K562 (cell line): ENCODE data around the gene ZNF335. TPM values are rescaled to one million over a fixed set of nuclear protein-coding genes. Genes with fewer than 3 reads are reported as not detected.
A peak's percentile ranks its signal among the peaks of the same experiment; 100 is the strongest.

Experiments
- ATAC-seq: fragments of 200-7000 bp; cut with Tn5 transposase; 3 replicates; pipeline ENCODE4 v1.9.1; 2020; ENCODE audit warnings: moderate library complexity
- BruUV-seq: library from RNA; stranded (reverse); fragments of 400-500 nt; replicated peaks from 2 replicates; lab custom pipeline; 2021; lab: Mats Ljungman, UMichigan
- CTCF ChIA-PET: fragments of 300-600 bp; formaldehyde crosslinking; extraction: SDS; loops from one replicate; lab custom pipeline; 2021; ENCODE audit warnings: low intra/inter-chr PET ratio; lab: Yijun Ruan, JAX
- POLR2A ChIA-PET: fragments of 300-600, 350-650 bp; sonication (Branson Sonifier 250); formaldehyde crosslinking; extraction: SDS; loops from one replicate; lab custom pipeline; 2021; ENCODE audit warnings: antibody characterized with exemption, inconsistent platforms; lab: Yijun Ruan, JAX
- DNase-seq, 4 experiments: peaks; one replicate each; pipeline versions ENCODE4 v3.0.0 to v3.0.0-alpha.2; 2011 to 2018; ENCODE audit warnings: low spot score in 3 of 4, mixed read lengths in 3 of 4; ENCODE audit errors: extremely low read depth in 1 of 4
- FAIRE-seq: peaks from 2 replicates; lab custom pipeline; 2011; peaks lifted over from hg19 to GRCh38; lab: Jason Lieb, UNC
- H2AFZ ChIP-seq: 2 replicates; pipeline ENCODE4 v1.6.0; 2011; ENCODE audit warnings: low read depth, low read length, control low read depth, inconsistent platforms
- H3K27ac ChIP-seq: fragments of 200-600 bp; 3 replicates; pipeline ENCODE4 v1.8.0; 2011; ENCODE audit warnings: low read depth, mild to moderate bottlenecking, control low read depth, inconsistent platforms, low read length, moderate library complexity, mixed read lengths; ENCODE audit errors: extremely low read depth
- H3K27me3 ChIP-seq, 2 experiments: fragments of 300-600 bp in 1 of 2; 2 replicates in 1 of 2; 3 replicates in 1 of 2; pipeline versions ENCODE4 v1.6.0 to v1.8.0; 2011; ENCODE audit warnings: inconsistent platforms in 2 of 2, low read length in 2 of 2, mild to moderate bottlenecking in 1 of 2, mixed read lengths in 1 of 2, moderate library complexity in 1 of 2; ENCODE audit not compliant: control insufficient read depth in 2 of 2, insufficient read depth in 2 of 2
- H3K36me3 ChIP-seq: fragments of 300-600 bp; 3 replicates; pipeline ENCODE4 v1.8.0; 2011; ENCODE audit warnings: mild to moderate bottlenecking, low read length, inconsistent platforms; ENCODE audit not compliant: control insufficient read depth, insufficient read depth
- H3K4me1 ChIP-seq, 2 experiments: fragments of 200-600 bp in 1 of 2; replicated peaks in 1 of 2; 2 replicates in 1 of 2; 3 replicates in 1 of 2; pipeline versions ENCODE4 v1.5.1 to v1.8.0; 2011; ENCODE audit warnings: inconsistent platforms in 2 of 2, low read length in 2 of 2, mild to moderate bottlenecking in 1 of 2, mixed read lengths in 1 of 2, moderate library complexity in 1 of 2; ENCODE audit not compliant: control insufficient read depth in 2 of 2, insufficient read depth in 2 of 2
- H3K4me2 ChIP-seq: 2 replicates; pipeline ENCODE4 v1.6.1; 2011; ENCODE audit warnings: low read length, control low read depth, inconsistent platforms, mixed read lengths; ENCODE audit not compliant: insufficient read depth
- H3K4me3 ChIP-seq: fragments of 200-600 bp; sonication (generic), shearing (Covaris generic); 2 replicates; pipeline ENCODE4 v1.5.1; 2016; ENCODE audit warnings: control low read depth, inconsistent platforms
- H3K79me2 ChIP-seq: fragments of 200-600 bp; 3 replicates; pipeline ENCODE4 v1.8.0; 2011; ENCODE audit warnings: low read length, inconsistent platforms; ENCODE audit not compliant: control insufficient read depth, insufficient read depth
- H3K9ac ChIP-seq, 2 experiments: 2 replicates each; pipeline versions ENCODE4 v1.6.0 to v1.6.1; 2011; ENCODE audit warnings: low read depth in 2 of 2, low read length in 2 of 2, control low read depth in 1 of 2, inconsistent platforms in 1 of 2, mild to moderate bottlenecking in 1 of 2, mixed read lengths in 1 of 2; ENCODE audit not compliant: insufficient read depth in 1 of 2
- H3K9me1 ChIP-seq: one replicate; pipeline ENCODE4 v1.6.0; 2011; ENCODE audit warnings: inconsistent platforms, mild to moderate bottlenecking, low read length, moderate library complexity; ENCODE audit not compliant: control insufficient read depth, insufficient read depth
- H3K9me3 ChIP-seq: replicated peaks from 2 replicates; pipeline ENCODE4 v1.5.1; 2011; ENCODE audit warnings: low read depth, low read length, inconsistent platforms; ENCODE audit not compliant: control insufficient read depth, insufficient read depth
- H4K20me1 ChIP-seq: replicated peaks from 2 replicates; pipeline ENCODE4 v1.6.1; 2011; ENCODE audit warnings: low read length, inconsistent platforms, mixed read lengths; ENCODE audit not compliant: control insufficient read depth, insufficient read depth
- ADNP ChIP-seq: fragments of 200-800 bp; sonication (Bioruptor generic); IDR thresholded peaks from 2 replicates; pipeline ENCODE4 v1.6.1; 2016; ENCODE audit warnings: missing genetic modification characterization, missing compliant biosample characterization
- ARID2 ChIP-seq: fragments of 450-650 bp; IDR thresholded peaks from 2 replicates; pipeline ENCODE4 v1.6.1; 2017; ENCODE audit warnings: antibody characterized with exemption, mild to moderate bottlenecking
- CC2D1A ChIP-seq: fragments of 450-650 bp; IDR thresholded peaks from 2 replicates; pipeline ENCODE4 v1.6.1; 2017; ENCODE audit warnings: mild to moderate bottlenecking
- CTCF ChIP-seq, 3 experiments: IDR thresholded peaks in 2 of 3; conservative IDR thresholded peaks in 1 of 3; 2 replicates each; pipeline ENCODE4 v1.5.1; 2011 to 2012; ENCODE audit warnings: low read length in 3 of 3, mild to moderate bottlenecking in 3 of 3, control low read depth in 2 of 3, improper control_type of control experiment in 1 of 3, inconsistent platforms in 1 of 3, low read depth in 1 of 3, mixed read lengths in 1 of 3, moderate library complexity in 1 of 3; ENCODE audit not compliant: insufficient read depth in 2 of 3
- GTF3C2 ChIP-seq: IDR thresholded peaks from 3 replicates; pipeline ENCODE4 v1.6.1; 2011; ENCODE audit warnings: borderline replicate concordance, mild to moderate bottlenecking, moderate library complexity; ENCODE audit not compliant: insufficient read length; ENCODE audit errors: extremely low read depth
- L3MBTL2 ChIP-seq: fragments of 450-650 bp; IDR thresholded peaks from 2 replicates; pipeline ENCODE4 v1.6.1; 2016; ENCODE audit warnings: mild to moderate bottlenecking, moderate library complexity
- MAFG ChIP-seq: fragments of 450-650 bp; conservative IDR thresholded peaks from 2 replicates; pipeline ENCODE4 v1.6.1; 2016; ENCODE audit warnings: missing genetic modification characterization, missing compliant biosample characterization
- PKNOX1 ChIP-seq: fragments of 450-650 bp; IDR thresholded peaks from 2 replicates; pipeline ENCODE4 v1.6.1; 2016
- SIX5 ChIP-seq, 2 experiments: IDR thresholded peaks; 2 replicates each; pipeline ENCODE4 v1.6.1; 2011; ENCODE audit warnings: low read length in 2 of 2, borderline replicate concordance in 1 of 2, low read depth in 1 of 2, mild to moderate bottlenecking in 1 of 2, moderate library complexity in 1 of 2; ENCODE audit not compliant: insufficient read depth in 1 of 2
- SMC3 ChIP-seq: conservative IDR thresholded peaks from 2 replicates; pipeline ENCODE4 v1.6.1; 2011; ENCODE audit warnings: low read depth, low read length, improper control_type of control experiment; ENCODE audit not compliant: insufficient read depth
- ZHX1 ChIP-seq: fragments of 150-350 bp; conservative IDR thresholded peaks from 2 replicates; pipeline ENCODE4 v1.6.1; 2014; ENCODE audit warnings: low read length
- ZNF263 ChIP-seq: sonication (generic); formaldehyde crosslinking; IDR thresholded peaks from 2 replicates; pipeline ENCODE4 v1.8.0; 2022; ENCODE audit warnings: mild to moderate bottlenecking, missing genetic modification reagents, borderline replicate concordance
- WGBS: fragments of 100-300 bp; shearing (Covaris generic); methylation state at CpG from one replicate; pipeline ENCODE4 v1.1.6; 2016; ENCODE audit warnings: low coverage, mixed read lengths; ENCODE audit not compliant: insufficient coverage; ENCODE audit errors: missing lambda C conversion rate; 5-methylcytosine and 5-hydroxymethylcytosine counted together
- in situ Hi-C: fragments of 300-500 bp; cut with MboI; formaldehyde crosslinking; loops from 4 replicates; pipeline ENCODE4 v1.15.0; 2018; ENCODE audit warnings: inconsistent platforms, mixed read lengths
- intact Hi-C: fragments of 100-400 bp; cut with micrococcal nuclease; formaldehyde crosslinking; loops from 2 replicates; pipeline ENCODE4 v1.14.2; 2022
- polyA plus RNA-seq, 8 experiments: library from polyadenylated mRNA; depleted of rRNA in 4 of 8; stranded (reverse) in 5 of 8; unstranded in 3 of 8; fragments of >200 nt; fragmentation: Nextera tagmentation in 2 of 8; fragmentation: Illumina TruSeq in 1 of 8; extraction: Ambion mirVana in 2 of 8; extraction: Trizol in 1 of 8; gene quantifications; 2 replicates each; pipeline versions ENCODE4 v1.2.1 to v1.2.3, GENCODE V29; 2011 to 2014; ENCODE audit warnings: inconsistent platforms in 1 of 8, missing spikeins in 1 of 8
- total RNA-seq, 7 experiments: library from RNA; depleted of rRNA in 6 of 7; stranded (reverse); fragments of >200 nt in 6 of 7; fragmentation: Illumina TruSeq in 2 of 7; extraction: Trizol in 2 of 7; gene quantifications; 2 replicates each; pipeline versions ENCODE4 v1.2.1 to v1.2.3, GENCODE V29; 2011 to 2021; ENCODE audit warnings: low replicate concordance in 1 of 7

ZNF335 gene
- total and polyA plus RNA-seq, 9 of the 15 experiments (the other 6 are each of a cell fraction or from before 2014, with no cell fraction given) = 0.39 to 16.0 (median 7.6) TPM

- Histone ChIP-seq H3K27ac (no peak overlapping the region), H3K4me1 (peaks cover 21 to 24% of the 10 kb centered on the region in 2 experiments), H3K79me2 (no peaks in the 10 kb centered on the region), H3K9ac (peak overlapping the region in 1 of 2 experiments; percentile 47; a peak in 1 of 4 replicates), H3K4me3 (no peak overlapping the region), H2AFZ (peak overlapping the region; percentile 26; the same call in 1 of the 2 replicates), H3K9me1 (no peaks in the 10 kb centered on the region), H3K36me3 (no peaks in the 10 kb centered on the region), H3K9me3 (no peaks in the 10 kb centered on the region; the same call in 1 of the 2 replicates), H3K4me2 (no peak overlapping the region), H4K20me1 (no peaks in the 10 kb centered on the region), H3K27me3 (no peaks in the 10 kb centered on the region)
- FAIRE-seq = peak; percentile 72
- peak in 2 of 4 experiments; percentile 39 to 55 for DNase-seq
- intact Hi-C loops (no loop called here), in situ Hi-C loops (no loop called here)
- 47% methylated on average over 7 of the region's 7 CpGs for WGBS
- BruUV-seq = no TSS peak
- peak; percentile 61 for ATAC-seq
- ChIA-PET POLR2A (interaction anchor here (0.8 to 0.9 kb wide), 2 partner anchors 9 to 128 kb away, joined by 3 read pairs; partner anchors contain the start of genes ACOT8 and ZSWIM3), CTCF (interaction anchor here (1.1 kb wide), 2 partner anchors 15 to 16 kb away, joined by 3 read pairs; no protein-coding TSS in a partner anchor)
- TF ChIP-seq CC2D1A (0 out of 2 replicates have a peak, but pooled peaks have one; percentile 12), ZNF263 (CRISPR knock-in tag) (peak; percentile 82), GTF3C2 (peak; percentile 36), SIX5 (IDR thresholded peaks at IDR 0.05; ENCODE audit: borderline replicate concordance in 1 of 2, insufficient read depth in 1 of 2, low read depth in 1 of 2, low read length in 2 of 2) (no peak), MAFG (tag) (0 out of 2 replicates have a peak, but pooled peaks have one; percentile 24), ADNP (peak; percentile 5; the same call in 1 of the 2 replicates), PKNOX1 (peak; percentile 67), L3MBTL2 (peak; percentile 33; the same call in 1 of the 2 replicates), SMC3 (0 out of 2 replicates have a peak, but pooled peaks have one; percentile 10), ARID2 (0 out of 2 replicates have a peak, but pooled peaks have one; percentile 55), ZHX1 (no peak), CTCF (IDR thresholded peaks at IDR 0.05 in 2 of 3, conservative IDR thresholded peaks at IDR 0.05 in 1 of 3; ENCODE audit: insufficient read depth in 2 of 3, low read depth in 1 of 3, low read length in 3 of 3) (peak; percentile 36 to 57 (median 44); a peak in 4 of 6 replicates)
Observed at GRCh38 chr20:45985573-45985972, 13.6 kb upstream of the ZNF335 start.
